GM19025 (cell line): ENCODE results near the gene STPG2.

Source experiments
- ATAC-seq: cut with Tn5 transposase; IDR thresholded peaks from one replicate; pipeline ENCODE4 v1.9.1; 2021; ENCODE audit warnings: mild to moderate bottlenecking, low read depth, moderate library complexity; ENCODE audit not compliant: unreplicated experiment

Gene STPG2

DNA sequence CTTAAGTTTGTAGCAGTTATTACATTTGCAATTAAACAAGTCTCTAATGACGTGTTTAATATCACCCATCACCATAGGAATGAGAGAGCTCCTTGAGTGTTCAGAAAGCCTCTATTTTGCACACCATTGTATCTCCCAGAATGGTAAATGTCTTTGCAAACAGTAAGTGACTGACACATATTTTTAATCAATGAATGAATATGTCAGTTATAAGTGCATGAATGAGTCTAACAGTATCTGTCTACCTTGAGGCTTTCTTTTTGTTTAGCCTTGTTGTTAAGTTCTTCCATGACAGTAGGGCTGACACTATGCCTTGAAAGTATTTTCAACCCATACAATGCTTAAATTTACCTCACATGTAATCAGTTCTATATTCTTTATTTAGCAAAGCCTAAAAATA is 292.2 kb downstream of the STPG2 start:
- no peak for ATAC-seq

DNA sequence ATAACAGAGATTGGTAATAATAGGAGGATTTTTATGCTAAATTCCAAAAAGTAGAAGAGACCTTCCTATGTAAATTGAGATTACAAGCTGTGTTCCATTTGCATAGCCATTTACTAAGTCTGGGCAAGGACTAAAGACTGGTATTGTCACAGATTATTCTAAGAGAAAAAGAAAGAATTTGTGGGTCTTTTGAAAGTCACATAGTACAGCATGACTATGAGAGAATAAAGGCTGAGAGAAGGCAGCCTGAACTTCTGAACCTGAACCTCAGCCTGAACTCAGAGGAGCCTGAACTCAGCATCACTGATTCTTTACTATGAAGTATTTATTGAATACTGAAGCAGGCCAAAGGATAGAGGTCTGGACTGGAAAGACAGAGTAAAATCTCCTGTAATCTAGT is 297.5 kb downstream of the STPG2 start:
- ATAC-seq, result no peak

DNA sequence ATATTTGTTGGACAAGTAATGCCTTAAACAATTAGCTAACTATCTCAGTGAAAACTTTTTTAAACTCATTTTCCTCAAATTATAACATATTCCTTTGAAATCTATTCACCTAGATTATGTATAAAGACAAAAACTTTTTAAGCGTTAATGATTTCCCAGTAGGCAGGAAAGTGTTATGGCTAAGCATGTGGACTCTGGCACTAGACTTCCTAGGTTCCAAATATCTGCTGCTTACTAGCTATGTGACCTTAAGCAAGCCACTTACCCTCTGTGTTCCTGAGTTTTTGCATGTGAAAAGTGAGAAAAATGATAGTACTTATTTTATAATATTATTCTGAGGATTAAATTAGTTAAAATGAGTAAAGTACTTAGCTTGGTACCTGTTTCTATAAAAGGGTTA is 301.8 kb downstream of the STPG2 start:
- no peak for ATAC-seq

DNA sequence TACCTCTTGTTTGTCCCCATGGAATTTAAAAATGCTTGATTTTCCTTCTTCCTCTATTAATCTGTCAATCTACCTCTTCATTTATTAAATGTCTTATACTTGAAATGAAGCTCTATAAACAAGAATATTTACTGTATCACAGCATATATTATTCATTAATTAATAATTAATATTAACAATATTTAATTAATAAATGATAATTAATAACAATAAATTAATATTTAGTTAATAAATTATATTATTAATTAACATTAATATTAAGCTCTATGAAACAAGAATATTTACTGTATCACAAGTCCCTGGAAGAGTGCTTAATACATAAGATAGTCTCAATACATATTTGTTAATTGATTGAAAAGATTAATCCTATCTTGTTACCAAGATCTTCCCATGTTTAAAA is 306.6 kb downstream of the STPG2 start:
- no peak for ATAC-seq

DNA sequence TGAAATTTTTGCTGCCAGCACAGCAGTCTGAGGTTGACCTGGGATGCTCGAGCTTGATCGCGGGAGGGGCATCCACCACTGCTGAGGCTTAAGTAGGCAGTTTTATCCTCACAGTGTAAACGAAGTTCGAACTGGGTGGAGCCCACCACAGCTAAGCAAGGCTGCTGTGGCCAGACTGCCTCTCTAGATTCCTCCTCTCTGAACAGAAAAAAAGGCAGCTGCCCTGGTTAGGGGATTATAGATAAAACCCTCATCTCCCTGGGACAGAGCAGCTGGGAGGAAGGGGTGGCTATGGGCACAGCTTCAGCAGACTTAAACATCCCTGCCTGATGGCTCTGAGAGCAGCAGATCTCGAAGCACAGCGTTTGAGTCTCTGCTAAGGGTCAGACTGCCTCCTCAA is 314.6 kb downstream of the STPG2 start:
- ATAC-seq, result no peak

DNA sequence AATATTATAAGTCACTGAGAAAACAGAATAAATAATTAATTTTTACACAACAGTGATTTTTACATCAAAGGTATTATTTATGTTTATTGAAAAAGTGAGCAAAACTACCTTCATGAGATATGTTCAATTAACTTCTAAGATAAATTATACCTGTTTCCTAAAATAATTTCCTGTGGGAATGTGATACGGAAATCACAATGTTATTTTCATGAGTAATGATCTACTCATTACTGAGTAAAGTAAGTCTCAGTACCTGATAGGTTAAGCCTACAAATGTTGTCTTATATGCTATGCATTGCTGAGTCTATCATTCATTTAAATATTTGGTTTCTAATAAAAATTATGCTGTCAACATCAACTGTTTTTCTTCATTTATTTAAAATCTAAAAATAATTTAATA is 324.0 kb downstream of the STPG2 start:
- no peak for ATAC-seq

DNA sequence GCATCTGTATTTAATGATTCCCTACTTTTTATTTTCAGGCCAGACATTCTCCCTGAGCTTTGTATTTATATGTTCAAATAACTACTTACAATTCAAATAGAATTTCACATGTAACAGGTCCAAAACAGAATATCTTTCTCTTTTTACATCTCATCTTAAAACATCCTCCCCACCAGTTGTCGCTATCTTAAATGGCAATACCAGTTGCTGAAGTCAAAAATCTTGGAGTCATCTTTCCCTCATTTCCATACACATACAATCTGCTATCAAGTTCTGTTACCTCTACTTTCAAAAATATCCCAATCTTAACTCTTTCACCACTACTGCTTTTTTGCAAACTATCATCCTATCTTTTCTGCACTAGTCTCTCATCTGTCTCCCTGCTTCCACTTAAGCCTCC is 330.5 kb downstream of the STPG2 start:
- ATAC-seq, result no peak

DNA sequence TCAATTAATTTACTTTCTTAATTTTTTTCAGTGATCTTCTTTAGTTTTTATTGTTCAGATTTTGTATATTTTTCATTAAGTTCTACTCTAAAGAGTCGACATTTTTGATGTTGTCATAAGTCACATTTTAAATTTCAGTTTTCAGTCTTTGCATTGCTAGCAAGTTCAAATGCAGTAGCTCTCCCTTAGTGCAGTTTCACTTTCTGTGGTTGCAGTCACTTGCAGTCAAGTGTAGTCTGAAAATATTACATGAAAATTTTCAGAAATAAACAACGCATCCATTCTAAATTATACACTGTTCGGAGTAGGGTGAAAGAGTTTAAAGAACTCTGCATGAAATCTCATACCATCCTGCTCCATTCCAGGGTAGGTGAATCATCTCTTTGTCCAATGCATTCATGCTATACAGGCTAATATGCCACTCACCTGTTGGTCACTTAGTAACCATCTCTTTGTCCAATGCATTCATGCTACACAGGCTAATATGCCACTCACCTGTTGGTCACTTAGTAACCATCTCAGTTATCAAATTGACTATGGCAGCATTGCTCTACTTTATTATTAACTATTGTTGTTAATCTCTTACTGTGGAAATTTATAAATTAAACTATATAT is 356.9 kb downstream of the STPG2 start:
- ATAC-seq, result no peak

DNA sequence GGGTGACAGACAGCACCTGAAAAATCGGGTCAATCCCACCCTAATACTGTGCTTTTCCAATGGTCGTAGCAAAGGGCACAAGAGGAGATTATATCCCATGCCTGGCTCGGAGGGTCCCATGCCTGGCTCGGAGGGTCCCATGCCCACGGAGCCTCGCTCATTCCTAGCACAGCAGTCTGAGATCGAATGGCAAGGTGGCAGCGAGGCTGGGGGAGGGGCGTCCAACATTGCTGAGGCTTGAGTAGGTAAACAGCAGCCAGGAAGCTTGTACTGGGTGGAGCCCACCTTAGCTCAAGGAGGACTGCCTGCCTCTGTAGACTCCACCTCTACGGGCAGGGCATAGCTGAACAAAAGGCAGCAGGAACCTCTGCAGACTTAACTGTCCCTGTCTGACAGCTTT is 365.1 kb downstream of the STPG2 start:
- no peak for ATAC-seq

DNA sequence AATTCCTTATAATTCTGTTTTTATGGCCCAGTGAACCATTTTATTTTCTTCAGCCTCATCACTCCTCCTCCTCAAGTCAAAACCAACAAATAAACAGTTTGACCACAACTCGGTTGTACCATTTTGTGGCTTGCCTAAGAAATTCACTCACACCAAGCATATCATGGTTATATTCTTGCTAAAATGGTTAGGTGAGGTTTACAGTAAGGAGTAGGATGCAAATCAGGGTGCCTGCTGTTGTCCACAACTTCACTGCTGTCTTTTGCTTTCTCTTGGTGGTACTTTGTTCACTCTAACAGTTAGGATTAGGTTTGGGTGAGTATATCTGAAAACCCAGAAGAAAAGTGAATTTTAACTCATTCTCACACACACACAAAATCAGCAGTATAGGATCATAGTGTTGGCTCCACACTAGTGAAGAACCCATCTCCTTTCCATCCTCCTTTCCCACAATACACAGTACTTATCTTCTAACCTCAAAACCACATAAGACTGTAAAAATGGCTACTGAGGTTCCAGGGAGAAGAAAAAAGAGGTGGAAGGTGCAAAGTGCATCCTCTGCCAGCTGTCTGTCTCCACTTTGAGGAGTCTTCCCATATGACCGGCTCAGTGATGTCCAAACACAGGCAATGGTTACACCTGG is 368.8 kb downstream of the STPG2 start:
- ATAC-seq, result no peak

DNA sequence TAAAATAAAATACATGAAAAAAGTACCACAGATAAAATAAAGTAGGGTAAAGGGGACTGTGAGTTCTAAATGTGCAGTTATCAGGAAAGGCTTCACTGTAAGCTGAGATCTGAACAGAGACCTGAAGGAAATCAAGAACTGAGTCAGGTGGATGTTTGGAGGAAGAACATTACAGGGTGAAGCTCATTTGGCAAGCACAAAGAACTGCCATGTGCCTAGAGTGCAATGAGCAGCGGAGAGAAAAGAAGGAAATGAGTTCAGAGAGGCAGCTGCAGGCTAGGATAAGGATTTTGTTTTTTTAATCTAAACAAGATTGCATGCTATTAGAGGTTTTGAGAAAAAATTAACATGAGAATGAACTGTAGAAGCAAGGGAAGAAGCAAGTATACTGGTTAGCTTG is 373.1 kb downstream of the STPG2 start:
- no peak for ATAC-seq

DNA sequence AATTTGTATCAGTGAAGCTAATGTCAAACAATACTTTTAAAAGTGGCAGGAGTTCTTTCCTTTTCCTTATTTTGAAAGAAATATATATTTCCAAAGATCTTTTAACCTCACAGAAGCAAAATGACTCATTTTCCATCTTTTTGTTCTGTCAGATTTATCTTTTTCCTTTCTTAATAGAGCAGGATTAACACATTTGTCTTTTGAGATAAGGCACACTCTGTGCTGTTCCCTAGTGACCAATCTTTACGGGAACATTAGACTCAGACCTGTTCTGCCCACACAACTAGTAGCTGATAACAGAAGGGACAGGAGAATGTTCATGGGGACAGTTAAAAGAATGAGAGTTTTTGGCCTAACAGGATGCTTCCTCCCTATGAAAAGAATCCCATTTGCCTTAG is 381.2 kb downstream of the STPG2 start:
- ATAC-seq, result no peak

DNA sequence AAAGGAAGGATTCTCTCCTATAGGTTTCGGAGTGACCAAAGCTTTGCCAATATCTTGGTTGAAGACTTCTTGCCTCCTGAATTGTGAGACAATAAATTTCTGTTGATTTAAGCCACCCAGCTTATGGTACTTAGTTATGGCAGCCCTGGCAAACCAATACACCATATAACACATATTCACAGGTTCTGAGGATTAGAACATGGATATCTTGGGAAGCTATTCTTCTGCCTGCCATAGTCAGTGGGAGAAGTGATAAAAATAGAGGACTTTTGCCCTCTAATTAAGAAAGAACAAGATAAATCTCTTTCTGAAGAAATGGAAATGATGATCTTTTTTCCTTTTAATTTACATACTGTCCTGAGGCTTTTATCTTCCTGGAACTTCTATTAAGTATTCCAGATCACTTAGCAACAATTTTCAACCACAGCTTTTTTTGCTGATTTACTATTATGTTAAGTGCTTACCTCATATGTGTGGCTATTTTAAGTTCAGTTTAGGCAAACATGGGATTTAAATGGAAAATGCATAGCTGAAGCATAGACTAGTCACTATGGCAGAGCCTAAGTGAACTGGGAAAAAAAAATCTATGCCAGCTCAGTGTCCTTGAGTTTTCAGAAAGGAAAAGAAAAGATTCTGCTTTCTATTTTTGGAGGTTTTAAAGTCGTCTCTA is 381.7 kb downstream of the STPG2 start:
- no peak for ATAC-seq

DNA sequence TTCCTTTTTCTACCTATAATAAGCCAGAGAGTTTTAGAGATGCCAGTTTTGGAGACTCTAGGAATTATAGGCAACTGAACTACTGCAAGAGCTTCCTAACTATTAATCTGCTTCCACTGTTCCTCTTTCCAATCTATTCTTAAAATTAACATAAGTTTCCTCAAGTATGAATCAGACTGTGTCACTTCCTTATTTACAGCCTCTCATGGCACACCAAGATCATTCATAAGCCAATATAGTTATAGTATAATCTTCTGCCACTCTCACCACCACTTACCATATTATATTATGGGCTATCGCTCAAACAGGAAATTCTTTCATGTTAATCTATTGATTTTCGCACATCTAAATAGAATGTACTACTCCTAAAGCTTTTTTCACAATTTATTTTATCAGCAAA is 383.5 kb downstream of the STPG2 start:
- ATAC-seq, result no peak

DNA sequence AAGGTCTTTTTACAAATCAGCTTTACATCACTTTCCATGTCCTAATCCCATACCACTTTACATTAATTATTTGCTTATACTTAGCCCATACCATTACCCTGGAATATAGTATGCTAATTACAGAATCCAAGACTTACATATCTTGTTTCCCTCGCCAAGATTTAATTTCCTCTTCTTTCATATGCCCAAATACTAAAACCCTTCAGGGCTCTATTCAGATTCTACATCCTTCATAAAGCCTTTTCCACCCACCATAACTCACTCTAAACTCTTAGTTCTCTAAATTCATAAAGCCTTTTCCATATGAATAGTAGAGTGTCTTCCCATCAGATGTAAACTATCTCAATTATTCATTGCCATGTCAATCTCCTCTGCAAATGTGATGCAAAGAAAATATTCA is 390.7 kb downstream of the STPG2 start:
- no peak for ATAC-seq

DNA sequence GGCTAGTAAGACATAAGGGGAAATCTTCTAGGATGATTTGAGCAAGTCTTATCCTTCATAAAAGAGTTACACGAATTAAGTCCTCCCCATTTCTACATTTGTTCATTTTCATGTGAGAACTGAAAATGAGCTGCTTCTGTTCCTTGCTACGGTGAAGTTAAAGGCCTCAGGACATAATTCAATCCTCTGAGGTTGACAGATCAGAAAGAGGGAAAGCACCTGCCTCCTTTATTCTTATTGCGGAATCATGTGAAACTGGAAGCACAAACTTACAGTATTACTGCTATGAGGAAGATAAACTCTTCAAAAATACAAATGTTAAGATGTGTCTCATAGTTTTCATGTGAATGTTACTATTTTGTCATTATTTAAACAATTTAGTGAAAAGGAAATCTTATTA is 395.3 kb downstream of the STPG2 start:
- no peak for ATAC-seq

DNA sequence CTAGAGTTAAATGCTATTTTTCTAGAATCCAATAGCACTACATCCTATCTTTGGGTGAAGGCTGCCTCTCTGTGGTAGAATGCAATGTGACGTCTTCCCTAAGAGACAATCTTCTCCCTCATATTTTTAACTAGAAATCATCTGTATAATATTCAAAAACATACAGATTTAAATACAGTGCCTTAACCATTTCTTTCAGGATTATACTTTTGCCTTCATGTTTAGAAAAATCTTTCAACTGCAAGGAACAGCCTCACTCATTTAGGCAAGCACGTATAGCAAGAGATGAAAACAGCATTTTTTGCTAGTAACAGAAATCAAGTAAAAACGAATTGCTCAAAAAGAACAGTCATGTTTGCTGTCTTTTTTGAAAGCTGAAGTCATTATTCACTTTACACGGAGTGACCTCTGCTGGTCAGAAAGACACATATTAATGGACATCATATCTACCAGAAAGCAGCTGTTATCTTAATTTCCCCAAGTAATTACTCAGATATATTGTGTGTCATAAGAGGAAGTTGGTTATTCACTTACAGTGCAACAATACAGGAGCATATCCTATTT is 422.3 kb downstream of the STPG2 start:
- no peak for ATAC-seq

DNA sequence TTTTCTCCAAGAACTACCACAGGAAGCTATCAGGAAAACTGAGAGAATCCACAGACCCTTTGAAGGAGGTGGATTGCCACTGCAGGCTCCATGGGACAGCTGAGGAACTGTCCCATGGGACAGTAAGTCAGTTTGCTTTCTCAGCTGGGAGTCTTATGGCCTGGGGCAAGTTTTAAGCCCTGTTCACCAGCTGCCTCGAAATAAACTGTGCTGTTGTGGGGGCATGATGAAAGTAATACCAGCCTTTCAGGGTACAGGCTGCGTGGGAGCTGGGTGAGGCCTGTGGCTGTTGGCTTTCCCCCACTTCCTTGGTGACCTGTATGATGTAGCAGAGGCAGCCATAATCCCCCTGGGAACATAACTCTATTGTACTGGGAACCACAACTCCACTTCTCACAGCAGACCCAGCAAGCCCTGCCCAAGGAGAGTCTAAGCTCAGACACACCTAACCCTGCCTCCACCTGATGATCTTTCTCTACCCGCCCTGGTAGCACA is 452.1 kb downstream of the STPG2 start:
- no peak for ATAC-seq

DNA sequence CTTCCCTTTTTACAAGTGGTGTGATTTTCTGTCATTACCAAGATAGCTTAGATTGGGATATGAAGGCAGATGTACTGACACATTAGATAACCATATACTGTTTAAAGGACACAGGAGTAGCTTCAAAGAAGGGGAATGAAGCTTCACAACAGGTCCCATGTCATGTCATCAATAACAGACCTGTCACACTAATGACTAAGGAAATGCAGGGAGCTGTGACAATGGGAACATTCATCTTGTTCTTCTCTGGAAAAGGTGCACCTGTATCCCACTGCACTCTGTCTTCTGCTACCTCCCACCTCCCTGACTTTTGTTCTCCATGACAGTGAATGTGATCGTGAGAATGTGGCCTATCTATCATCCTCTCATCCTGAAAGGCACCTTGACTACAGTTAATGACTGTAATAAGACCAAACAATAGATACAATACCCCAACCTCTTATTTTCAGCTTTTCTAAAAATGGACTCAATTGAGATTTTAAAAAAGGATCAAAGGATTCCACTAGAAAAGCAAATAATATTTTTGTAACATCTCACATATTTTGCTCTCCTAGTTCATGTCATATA is 472.5 kb downstream of the STPG2 start:
- no peak for ATAC-seq

DNA sequence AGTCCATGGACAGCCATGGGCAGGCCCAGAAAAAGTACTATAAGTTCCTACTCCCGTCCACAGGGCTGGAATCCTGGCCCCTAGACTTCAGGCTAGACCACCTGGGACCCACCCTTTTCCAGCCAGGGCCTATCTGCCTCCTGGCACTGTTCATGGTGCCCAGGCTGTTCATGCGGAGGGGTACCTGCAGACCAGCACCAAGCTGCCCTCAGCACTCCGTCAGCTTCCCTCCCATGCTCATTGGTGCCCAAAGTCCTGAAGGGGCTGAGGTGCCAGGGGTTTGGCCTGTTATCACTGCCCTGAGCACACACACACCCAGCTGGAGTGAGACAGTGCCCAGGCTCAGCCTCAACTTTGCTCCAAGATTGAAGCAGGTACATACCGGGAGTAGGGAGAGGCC is 477.7 kb downstream of the STPG2 start:
- no peak for ATAC-seq

DNA sequence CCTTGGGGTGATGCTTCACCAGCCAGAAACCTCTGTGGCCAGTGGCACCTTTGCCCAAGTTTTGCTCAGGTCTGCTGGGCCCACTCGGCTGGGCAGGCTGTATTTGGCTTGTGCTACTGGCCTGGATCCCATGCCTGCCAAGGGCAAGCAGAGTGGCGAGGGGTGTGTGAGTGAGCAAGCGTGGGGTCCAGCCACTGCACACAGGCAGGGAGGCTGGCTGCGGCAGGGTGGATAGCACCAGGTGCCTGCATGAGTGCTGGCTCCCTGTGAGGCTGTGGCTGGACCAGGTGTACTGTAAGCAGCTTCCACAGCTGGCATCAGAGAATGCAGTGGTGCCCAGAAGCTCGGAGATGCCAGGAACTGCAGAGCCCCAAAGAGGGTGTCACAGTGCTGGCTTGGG is 478.5 kb downstream of the STPG2 start:
- ATAC-seq, result no peak
